PC-3 (cell line): ENCODE data around the gene ZNF169. TPM values are rescaled to one million over a fixed set of nuclear protein-coding genes. Genes with fewer than 3 reads are reported as not detected.
A peak's percentile ranks its signal among the peaks of the same experiment; 100 is the strongest.

Source experiments
- ATAC-seq: fragments of 200-7000 bp; cut with Tn5 transposase; 2 replicates; pipeline ENCODE4 v1.9.1; 2020; ENCODE audit warnings: mild to moderate bottlenecking, moderate library complexity
- BruUV-seq: library from RNA; stranded (reverse); fragments of 400-500 nt; replicated peaks from 2 replicates; lab custom pipeline; 2021; lab: Mats Ljungman, UMichigan
- CTCF ChIA-PET: fragments of 300-600 bp; sonication (Branson Sonifier 250); formaldehyde crosslinking; loops from one replicate; lab custom pipeline; 2022; ENCODE audit warnings: antibody characterized with exemption; lab: Charles Lee
- POLR2A ChIA-PET: fragments of 300-600 bp; sonication (Branson Sonifier 250); formaldehyde crosslinking; loops from one replicate; lab custom pipeline; 2022; ENCODE audit warnings: antibody characterized with exemption; ENCODE audit not compliant: unreplicated experiment; lab: Charles Lee
- DNase-seq: peaks from one replicate; pipeline ENCODE4 v3.0.0-alpha.2; 2015
- H2AFZ ChIP-seq: fragments of 300-600 bp; sonication (generic); 2 replicates; pipeline ENCODE4 v1.6.0; 2016; ENCODE audit warnings: antibody characterized with exemption, low read length
- H3F3A ChIP-seq: fragments of 300-600 bp; sonication (generic); one replicate; pipeline ENCODE4 v1.6.0; 2017; ENCODE audit warnings: antibody characterized with exemption, low read length, control low read depth, mild to moderate bottlenecking; ENCODE audit not compliant: unreplicated experiment
- H3K27ac ChIP-seq: fragments of 300-600 bp; sonication (generic); 2 replicates; pipeline ENCODE4 v1.5.1; 2016; ENCODE audit warnings: mild to moderate bottlenecking, low read length
- H3K27me3 ChIP-seq: fragments of 300-600 bp; sonication (generic); 2 replicates; pipeline ENCODE4 v1.6.1; 2016; ENCODE audit warnings: low read length, mixed read lengths
- H3K36me3 ChIP-seq: fragments of 300-600 bp; sonication (generic); 2 replicates; pipeline ENCODE4 v1.6.1; 2016; ENCODE audit warnings: low read depth, mixed run types, low read length, mixed read lengths
- H3K4me1 ChIP-seq: fragments of 300-600 bp; sonication (generic); 2 replicates; pipeline ENCODE4 v1.5.1; 2016; ENCODE audit warnings: low read length; ENCODE audit not compliant: insufficient read depth
- H3K4me2 ChIP-seq: fragments of 300-600 bp; sonication (generic); 2 replicates; pipeline ENCODE4 v1.6.0; 2016; ENCODE audit warnings: low read length
- H3K4me3 ChIP-seq: fragments of 300-600 bp; sonication (generic); 2 replicates; pipeline ENCODE4 v1.5.1; 2016; ENCODE audit warnings: mild to moderate bottlenecking, low read length, mixed read lengths
- H3K79me2 ChIP-seq: fragments of 300-600 bp; sonication (generic); 2 replicates; pipeline ENCODE4 v1.6.1; 2017; ENCODE audit warnings: low read length, mixed read lengths
- H3K9ac ChIP-seq: fragments of 300-600 bp; sonication (generic); 2 replicates; pipeline ENCODE4 v1.6.0; 2016; ENCODE audit warnings: mild to moderate bottlenecking, low read length
- H3K9me2 ChIP-seq: fragments of 300-600 bp; sonication (generic); replicated peaks from 2 replicates; pipeline ENCODE4 v1.6.1; 2016; ENCODE audit warnings: mixed run types, low read length, mixed read lengths
- H3K9me3 ChIP-seq: fragments of 300-600 bp; sonication (generic); 2 replicates; pipeline ENCODE4 v1.6.1; 2016; ENCODE audit warnings: low read length, mixed read lengths
- H4K20me1 ChIP-seq: fragments of 300-600 bp; sonication (generic); 2 replicates; pipeline ENCODE4 v1.6.1; 2016; ENCODE audit warnings: low read length, mixed read lengths
- EZH2 ChIP-seq: fragments of 300-600 bp; sonication (generic); IDR thresholded peaks from one replicate; pipeline ENCODE4 v1.6.1; 2017; ENCODE audit warnings: antibody characterized with exemption, mild to moderate bottlenecking, low read length; ENCODE audit not compliant: unreplicated experiment
- EZH2phosphoT487 ChIP-seq: fragments of 300-600 bp; sonication (generic); IDR thresholded peaks from 2 replicates; pipeline ENCODE4 v1.6.1; 2018; ENCODE audit warnings: mild to moderate bottlenecking, antibody characterized with exemption, low read length, borderline replicate concordance
- intact Hi-C: fragments of 100-400 bp; cut with micrococcal nuclease; formaldehyde crosslinking; loops from 2 replicates; pipeline ENCODE4 v1.9.0; 2023
- total RNA-seq: library from RNA; depleted of rRNA; stranded (reverse); fragments of >200 nt; gene quantifications from 2 replicates; pipeline ENCODE4 v1.2.3, GENCODE V29; 2014
- TF ChIP-seq, protein P1 (sequence below): fragments of 300-600 bp; sonication (generic); conservative IDR thresholded peaks from 2 replicates; pipeline ENCODE4 v1.5.1; 2017; ENCODE audit warnings: antibody characterized with exemption, low read depth, mild to moderate bottlenecking, low read length

ZNF169 gene
- total RNA-seq, 1 experiment from 2014 or later = 2.4 TPM

DNA sequence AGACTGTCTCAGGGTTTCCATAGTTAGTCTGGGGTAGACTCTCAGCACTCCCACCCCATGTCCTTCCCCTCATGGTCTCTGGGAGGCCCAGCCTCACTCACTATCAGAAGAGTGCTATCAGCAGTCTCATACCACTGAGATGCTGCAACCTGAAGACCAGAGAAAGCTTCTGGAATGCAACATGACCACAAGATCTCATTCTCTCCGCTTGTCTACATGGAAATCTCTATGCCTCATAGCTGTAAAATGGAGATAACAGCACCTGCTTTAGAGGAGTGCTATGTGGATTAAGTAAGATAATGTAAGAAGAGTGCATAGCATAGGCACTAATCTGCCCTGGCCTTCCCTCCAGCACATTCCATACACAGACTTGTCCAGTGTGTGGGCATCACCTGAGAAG, 47.0 kb upstream of the ZNF169 start:
- H3K36me3 ChIP-seq = no peaks in the 10 kb centered on the region
- H3K27me3 ChIP-seq = no peaks in the 10 kb centered on the region
- H3K9ac ChIP-seq = no peak overlapping the region
- no peaks in the 10 kb centered on the region for H3K9me2 ChIP-seq
- no peaks in the 10 kb centered on the region for H3F3A ChIP-seq
- H3K4me3 ChIP-seq = no peak overlapping the region
- ATAC-seq (no peak), DNase-seq (no peak)
- H3K9me3 ChIP-seq = no peaks in the 10 kb centered on the region
- H3K79me2 ChIP-seq = no peaks in the 10 kb centered on the region
- no peaks in the 10 kb centered on the region for H4K20me1 ChIP-seq
- TF ChIP-seq EZH2 (no peak), EZH2phosphoT487 (no peak)
- TF ChIP-seq, protein P1, sequence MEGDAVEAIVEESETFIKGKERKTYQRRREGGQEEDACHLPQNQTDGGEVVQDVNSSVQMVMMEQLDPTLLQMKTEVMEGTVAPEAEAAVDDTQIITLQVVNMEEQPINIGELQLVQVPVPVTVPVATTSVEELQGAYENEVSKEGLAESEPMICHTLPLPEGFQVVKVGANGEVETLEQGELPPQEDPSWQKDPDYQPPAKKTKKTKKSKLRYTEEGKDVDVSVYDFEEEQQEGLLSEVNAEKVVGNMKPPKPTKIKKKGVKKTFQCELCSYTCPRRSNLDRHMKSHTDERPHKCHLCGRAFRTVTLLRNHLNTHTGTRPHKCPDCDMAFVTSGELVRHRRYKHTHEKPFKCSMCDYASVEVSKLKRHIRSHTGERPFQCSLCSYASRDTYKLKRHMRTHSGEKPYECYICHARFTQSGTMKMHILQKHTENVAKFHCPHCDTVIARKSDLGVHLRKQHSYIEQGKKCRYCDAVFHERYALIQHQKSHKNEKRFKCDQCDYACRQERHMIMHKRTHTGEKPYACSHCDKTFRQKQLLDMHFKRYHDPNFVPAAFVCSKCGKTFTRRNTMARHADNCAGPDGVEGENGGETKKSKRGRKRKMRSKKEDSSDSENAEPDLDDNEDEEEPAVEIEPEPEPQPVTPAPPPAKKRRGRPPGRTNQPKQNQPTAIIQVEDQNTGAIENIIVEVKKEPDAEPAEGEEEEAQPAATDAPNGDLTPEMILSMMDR = no peak
- BruUV-seq = no TSS peak
- CTCF ChIA-PET = interaction anchor here (0.5 kb wide), 1 partner anchor 199 kb away, joined by 3 read pairs; no protein-coding TSS in a partner anchor
- no peak overlapping the region for H2AFZ ChIP-seq
- H3K4me1 ChIP-seq = no peaks in the 10 kb centered on the region
- POLR2A ChIA-PET = no interaction called here
- intact Hi-C loops = no loop called here
- H3K27ac ChIP-seq = no peak overlapping the region
- no peak overlapping the region for H3K4me2 ChIP-seq

DNA sequence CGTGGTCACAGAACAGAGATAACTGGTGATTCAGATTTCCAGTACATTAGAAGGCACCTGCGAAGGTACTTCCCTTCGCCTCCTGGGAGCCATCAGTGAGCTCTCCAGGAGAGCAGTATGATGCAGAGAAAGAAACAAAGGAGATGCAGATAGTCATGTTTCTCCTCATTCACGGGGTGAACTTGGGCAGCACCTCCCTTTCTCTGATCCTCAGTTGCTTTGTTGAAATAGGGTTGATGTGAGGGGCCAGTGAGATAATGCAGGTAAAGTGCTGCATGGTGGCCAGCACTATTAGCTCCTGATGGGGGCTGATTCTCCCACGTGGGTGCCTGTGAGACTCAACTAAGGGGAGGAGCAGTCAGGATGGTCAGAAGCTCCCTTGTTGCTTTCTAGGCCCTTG, 46.6 kb upstream of the ZNF169 start:
- no peak overlapping the region for H3K27ac ChIP-seq
- H3K9me2 ChIP-seq = no peaks in the 10 kb centered on the region
- no TSS peak for BruUV-seq
- intact Hi-C loops = no loop called here
- no peak overlapping the region for H3K4me2 ChIP-seq
- ATAC-seq = no peak
- no peaks in the 10 kb centered on the region for H4K20me1 ChIP-seq
- H3F3A ChIP-seq = no peaks in the 10 kb centered on the region
- H3K4me1 ChIP-seq = no peaks in the 10 kb centered on the region
- ChIA-PET POLR2A (interaction anchor here (0.5 kb wide), 1 partner anchor 47 kb away, joined by 5 read pairs; no protein-coding TSS in a partner anchor), CTCF (interaction anchor here (0.5 kb wide), 1 partner anchor 200 kb away, joined by 3 read pairs; no protein-coding TSS in a partner anchor)
- no peaks in the 10 kb centered on the region for H3K79me2 ChIP-seq
- H3K36me3 ChIP-seq = no peaks in the 10 kb centered on the region
- no peaks in the 10 kb centered on the region for H3K27me3 ChIP-seq
- H2AFZ ChIP-seq = no peak overlapping the region
- no peak for TF ChIP-seq EZH2
- H3K4me3 ChIP-seq = no peak overlapping the region
- DNase-seq = no peak
- H3K9ac ChIP-seq = no peak overlapping the region
- no peaks in the 10 kb centered on the region for H3K9me3 ChIP-seq

DNA sequence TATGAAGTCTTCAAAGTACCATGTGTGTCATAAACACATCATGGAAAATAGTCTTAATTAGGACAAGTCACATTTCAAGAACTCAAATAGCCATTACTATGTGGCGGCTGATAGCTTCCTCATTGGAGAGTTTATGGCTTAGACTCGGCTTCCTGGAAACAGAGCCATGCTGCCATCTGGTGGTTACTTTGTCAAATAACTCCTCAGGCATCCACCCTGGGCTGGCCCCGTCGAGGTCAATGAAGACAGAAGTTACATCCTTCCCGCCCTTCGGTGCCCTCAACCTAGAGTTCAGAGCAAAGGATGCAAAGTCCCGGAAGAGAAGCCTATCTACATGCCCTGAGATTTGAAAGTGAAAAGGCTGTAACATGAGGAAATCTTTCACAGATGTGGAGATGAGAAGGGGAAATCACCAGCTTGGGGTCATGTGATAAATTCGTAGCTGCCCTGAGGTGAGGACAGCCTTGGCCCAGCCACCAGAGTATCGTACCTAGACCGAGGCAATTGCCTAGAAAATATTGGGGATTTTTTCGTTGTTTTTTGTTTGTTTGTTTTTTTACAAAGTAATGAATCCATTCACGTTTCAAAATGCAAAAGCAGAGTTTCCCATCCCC, 45.5 kb upstream of the ZNF169 start:
- BruUV-seq = no TSS peak
- H2AFZ ChIP-seq = no peak overlapping the region
- DNase-seq = peak; percentile 76

More for the DNA sequence above, 45.5 kb upstream of the ZNF169 start:
- Histone ChIP-seq H3K27ac (no peak overlapping the region), H3K79me2 (no peaks in the 10 kb centered on the region), H4K20me1 (no peaks in the 10 kb centered on the region), H3K9me3 (no peaks in the 10 kb centered on the region), H3F3A (no peaks in the 10 kb centered on the region), H3K4me3 (no peak overlapping the region), H3K4me1 (no peaks in the 10 kb centered on the region), H3K27me3 (no peaks in the 10 kb centered on the region), H3K9ac (no peak overlapping the region), H3K9me2 (no peaks in the 10 kb centered on the region), H3K36me3 (no peaks in the 10 kb centered on the region), H3K4me2 (no peak overlapping the region)
- intact Hi-C loops = loop anchor here (1.0 kb wide), 2 partner anchors 148 to 199 kb away; no protein-coding TSS in a partner anchor
- TF ChIP-seq EZH2phosphoT487 = no peak
- TF ChIP-seq, protein P1 = peak; percentile 80
- ATAC-seq = peak; percentile 88
- ChIA-PET CTCF (interaction anchor here (0.5 to 1.3 kb wide), 3 partner anchors 45 to 250 kb away, joined by 3 to 12 read pairs (median 4); no protein-coding TSS in a partner anchor), POLR2A (no interaction called here)
